ENCODE results near the gene CFAP74. TPM values are rescaled to one million over a fixed set of nuclear protein-coding genes. Genes with fewer than 3 reads are reported as not detected.

CFAP74 gene
- total RNA-seq, 2 donors from 2014 or later = not detected

- DNase-seq (ENCODE audit: low spot score) = no peak
- H3K4me1 ChIP-seq = peaks cover 0 to 4% of the 10 kb centered on the region in 2 donors
- no peak overlapping the region for H3K4me3 ChIP-seq
- TF ChIP-seq, protein P1, sequence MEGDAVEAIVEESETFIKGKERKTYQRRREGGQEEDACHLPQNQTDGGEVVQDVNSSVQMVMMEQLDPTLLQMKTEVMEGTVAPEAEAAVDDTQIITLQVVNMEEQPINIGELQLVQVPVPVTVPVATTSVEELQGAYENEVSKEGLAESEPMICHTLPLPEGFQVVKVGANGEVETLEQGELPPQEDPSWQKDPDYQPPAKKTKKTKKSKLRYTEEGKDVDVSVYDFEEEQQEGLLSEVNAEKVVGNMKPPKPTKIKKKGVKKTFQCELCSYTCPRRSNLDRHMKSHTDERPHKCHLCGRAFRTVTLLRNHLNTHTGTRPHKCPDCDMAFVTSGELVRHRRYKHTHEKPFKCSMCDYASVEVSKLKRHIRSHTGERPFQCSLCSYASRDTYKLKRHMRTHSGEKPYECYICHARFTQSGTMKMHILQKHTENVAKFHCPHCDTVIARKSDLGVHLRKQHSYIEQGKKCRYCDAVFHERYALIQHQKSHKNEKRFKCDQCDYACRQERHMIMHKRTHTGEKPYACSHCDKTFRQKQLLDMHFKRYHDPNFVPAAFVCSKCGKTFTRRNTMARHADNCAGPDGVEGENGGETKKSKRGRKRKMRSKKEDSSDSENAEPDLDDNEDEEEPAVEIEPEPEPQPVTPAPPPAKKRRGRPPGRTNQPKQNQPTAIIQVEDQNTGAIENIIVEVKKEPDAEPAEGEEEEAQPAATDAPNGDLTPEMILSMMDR (IDR thresholded peaks at IDR 0.05) = no peak
- no peaks in the 10 kb centered on the region for H3K9me3 ChIP-seq
- H3K27ac ChIP-seq = no peak overlapping the region
- no peaks in the 10 kb centered on the region for H3K36me3 ChIP-seq
- H3K27me3 ChIP-seq = no peaks in the 10 kb centered on the region
Observed at GRCh38 chr1:1965546-1965945, 38.0 kb downstream of the CFAP74 start.

DNA sequence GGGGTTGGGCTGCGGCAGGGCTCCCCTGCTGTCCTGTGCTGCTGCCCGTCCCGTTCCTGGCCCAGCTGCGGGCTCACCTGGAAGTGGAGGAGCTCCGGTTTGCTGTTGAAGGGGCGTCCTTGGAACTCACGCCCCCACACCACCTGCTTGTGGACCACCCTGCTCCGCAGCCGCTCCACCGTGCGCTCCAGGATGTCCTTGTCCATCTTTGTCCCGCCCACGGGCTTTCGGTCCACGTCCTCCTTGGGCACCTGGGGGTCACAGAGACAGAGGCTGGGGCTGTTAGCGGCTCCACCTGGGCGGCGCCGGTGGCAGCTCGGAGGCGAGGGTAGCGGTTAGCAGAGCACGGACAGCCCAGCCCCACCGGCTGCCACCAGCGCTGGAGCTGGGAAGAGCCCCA is 38.8 kb downstream of the CFAP74 start:
- H3K27me3 ChIP-seq = no peaks in the 10 kb centered on the region
- no peak overlapping the region for H3K4me3 ChIP-seq
- H3K27ac ChIP-seq = no peak overlapping the region
- no peaks in the 10 kb centered on the region for H3K9me3 ChIP-seq
- H3K4me1 ChIP-seq = peaks cover 0 to 11% of the 10 kb centered on the region in 2 donors
- TF ChIP-seq, protein P1 (IDR thresholded peaks at IDR 0.05) = no peak
- no peak for DNase-seq (ENCODE audit: low spot score)
- H3K36me3 ChIP-seq = no peaks in the 10 kb centered on the region

DNA sequence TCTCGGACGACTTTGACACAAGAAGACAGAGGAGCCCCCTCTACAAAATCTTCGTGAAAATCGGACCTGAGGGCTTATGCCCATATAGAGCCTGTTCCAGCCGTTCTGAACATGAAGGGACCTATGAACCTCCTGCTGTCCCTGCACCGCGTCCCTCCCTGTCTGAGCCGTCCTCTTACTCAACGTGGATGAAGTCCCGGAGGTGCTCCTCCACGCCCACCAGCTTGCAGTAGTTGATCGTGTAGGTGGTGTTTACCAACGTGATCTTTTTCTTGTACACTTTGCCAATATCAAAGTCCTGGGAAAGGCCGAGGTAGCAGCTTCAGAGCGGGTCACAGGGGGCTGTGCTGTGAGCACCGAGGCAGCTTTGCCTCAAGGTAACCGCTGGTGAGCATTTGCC is 40.0 kb downstream of the CFAP74 start:
- H3K27ac ChIP-seq = no peak overlapping the region
- no peaks in the 10 kb centered on the region for H3K36me3 ChIP-seq
- DNase-seq (ENCODE audit: low spot score) = no peak
- peaks cover 0 to 16% of the 10 kb centered on the region in 2 donors for H3K4me1 ChIP-seq
- H3K9me3 ChIP-seq = no peaks in the 10 kb centered on the region
- no peak overlapping the region for H3K4me3 ChIP-seq
- TF ChIP-seq, protein P1 (IDR thresholded peaks at IDR 0.05) = no peak
- H3K27me3 ChIP-seq = no peaks in the 10 kb centered on the region

DNA sequence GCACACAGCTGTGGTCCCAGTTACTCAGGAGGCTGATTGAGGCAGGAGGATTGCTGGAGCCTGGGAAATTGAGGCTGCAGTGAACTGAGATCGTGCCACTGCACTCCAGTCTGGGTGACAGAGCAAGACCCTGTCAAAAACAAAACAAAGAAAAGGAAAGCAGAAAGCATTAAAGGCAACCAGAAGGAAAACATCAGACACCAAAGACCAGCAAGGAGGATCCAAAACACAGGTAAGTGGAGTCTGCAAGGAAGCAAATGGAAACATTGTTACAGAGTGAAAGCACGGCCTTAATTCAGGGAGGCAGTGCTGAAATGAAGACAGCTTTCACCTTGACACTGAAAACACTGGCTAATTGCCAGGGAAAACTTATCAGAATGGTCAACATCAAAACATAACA is 40.8 kb downstream of the CFAP74 start:
- H3K27me3 ChIP-seq = no peaks in the 10 kb centered on the region
- H3K36me3 ChIP-seq = no peaks in the 10 kb centered on the region
- H3K4me3 ChIP-seq = no peak overlapping the region
- TF ChIP-seq, protein P1 (IDR thresholded peaks at IDR 0.05) = no peak
- no peak overlapping the region for H3K27ac ChIP-seq
- no peaks in the 10 kb centered on the region for H3K9me3 ChIP-seq
- DNase-seq (ENCODE audit: low spot score) = no peak
- H3K4me1 ChIP-seq = peaks cover 0 to 16% of the 10 kb centered on the region in 2 donors

DNA sequence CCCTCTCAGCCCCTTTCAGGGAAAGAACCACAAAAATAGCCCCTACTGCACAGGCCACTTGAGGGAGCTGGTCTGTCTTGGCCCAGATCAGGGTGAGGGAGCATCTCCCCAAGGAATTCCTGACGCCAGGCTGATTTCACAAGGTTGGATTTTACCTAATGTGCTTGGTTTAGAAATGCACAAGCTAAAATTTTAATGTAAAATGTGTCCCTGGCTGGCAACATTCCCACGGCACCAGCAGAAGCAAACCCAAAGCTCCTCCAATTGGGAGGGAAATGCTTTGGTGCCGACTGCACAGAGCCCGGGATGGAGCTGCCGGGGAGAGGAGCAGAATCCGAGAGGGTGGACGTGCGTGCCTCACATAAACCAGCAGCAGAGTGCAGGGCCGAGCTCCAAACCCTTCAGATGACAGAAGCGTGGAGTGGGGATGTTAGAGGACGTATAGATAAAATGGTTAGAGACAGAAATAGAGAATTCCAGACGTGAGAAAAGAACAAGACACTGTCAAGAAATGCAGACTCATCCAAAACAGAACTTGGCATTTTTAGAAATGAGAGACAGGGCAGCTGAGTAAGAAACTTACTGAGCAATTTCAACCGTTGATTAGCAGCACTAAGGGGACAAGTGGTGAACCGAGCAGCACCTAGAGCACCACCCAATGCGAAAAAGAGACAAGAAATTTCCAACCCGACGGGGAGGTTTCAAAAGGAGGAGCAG is 42.9 kb downstream of the CFAP74 start:
- DNase-seq (ENCODE audit: low spot score) = no peak

More for the DNA sequence above, 42.9 kb downstream of the CFAP74 start:
- no peaks in the 10 kb centered on the region for H3K27me3 ChIP-seq
- peaks cover 0 to 16% of the 10 kb centered on the region in 2 donors for H3K4me1 ChIP-seq
- no peak overlapping the region for H3K4me3 ChIP-seq
- no peaks in the 10 kb centered on the region for H3K9me3 ChIP-seq
- TF ChIP-seq, protein P1 (IDR thresholded peaks at IDR 0.05) = no peak
- H3K36me3 ChIP-seq = no peaks in the 10 kb centered on the region
- H3K27ac ChIP-seq = no peak overlapping the region

Data from right atrium auricular region (tissue), 2 donors.